Measurements from ENCODE around the gene CCDC171.

- TF ChIP-seq CTCF (IDR thresholded peaks at IDR 0.05), result no peak
- TF ChIP-seq ZFX (IDR thresholded peaks at IDR 0.05; ENCODE audit: borderline replicate concordance), result no peak
These were observed 470.6 kb downstream of the CCDC171 start for GRCh38 chr9:16023446-16023845.

Measured in 22Rv1 (cell line).